H1 (cell line): ENCODE results near the gene RAB3D.

Experiments
- CHD1 ChIP-seq: IDR thresholded peaks from 2 replicates; pipeline ENCODE4 v1.6.1; 2012; ENCODE audit warnings: low read depth, low read length, improper control_type of control experiment
- CHD2 ChIP-seq: IDR thresholded peaks from 2 replicates; pipeline ENCODE4 v1.6.1; 2012; ENCODE audit warnings: low read length, improper control_type of control experiment
- CREB1 ChIP-seq: IDR thresholded peaks from 2 replicates; pipeline ENCODE4 v1.6.1; 2012; ENCODE audit warnings: inconsistent platforms
- CTCF ChIP-seq, 3 experiments: IDR thresholded peaks; 1 replicate in 2 of 3; 2 replicates in 1 of 3; pipeline versions ENCODE4 v1.5.1 to v1.6.1; 2011; ENCODE audit warnings: low read length in 3 of 3, mild to moderate bottlenecking in 3 of 3, inconsistent platforms in 2 of 3, low read depth in 1 of 3, moderate library complexity in 1 of 3; ENCODE audit not compliant: insufficient read depth in 1 of 3; ENCODE audit errors: control extremely low read depth in 1 of 3
- EP300 ChIP-seq, 2 experiments: IDR thresholded peaks; 1 replicate in 1 of 2; 2 replicates in 1 of 2; pipeline ENCODE4 v1.6.1; 2011 to 2012; ENCODE audit warnings: low read depth in 2 of 2, low read length in 2 of 2, mild to moderate bottlenecking in 2 of 2, borderline replicate concordance in 1 of 2, inconsistent platforms in 1 of 2, moderate library complexity in 1 of 2
- GTF2F1 ChIP-seq: IDR thresholded peaks from 2 replicates; pipeline ENCODE4 v1.6.1; 2012; ENCODE audit warnings: low read depth, low read length, improper control_type of control experiment, borderline replicate concordance
- MAX ChIP-seq: IDR thresholded peaks from 2 replicates; pipeline ENCODE4 v1.6.1; 2012; ENCODE audit warnings: inconsistent platforms
- POLR2A ChIP-seq, 2 experiments: IDR thresholded peaks; 1 replicate in 1 of 2; 2 replicates in 1 of 2; pipeline ENCODE4 v1.6.1; 2011; ENCODE audit warnings: low read depth in 2 of 2, low read length in 2 of 2, mild to moderate bottlenecking in 2 of 2; ENCODE audit errors: control extremely low read depth in 1 of 2
- POLR2AphosphoS5 ChIP-seq: IDR thresholded peaks from 2 replicates; pipeline ENCODE4 v1.6.1; 2011; ENCODE audit warnings: low read depth, low read length
- SAP30 ChIP-seq: fragments of 300-600 bp; sonication (generic); IDR thresholded peaks from 2 replicates; pipeline ENCODE4 v1.7.1; 2012; ENCODE audit warnings: low read length, moderate library complexity, mild to moderate bottlenecking, inconsistent platforms; ENCODE audit not compliant: insufficient read depth, insufficient replicate concordance
- SIRT6 ChIP-seq: IDR thresholded peaks from one replicate; pipeline ENCODE4 v1.7.1; 2012; ENCODE audit warnings: low read length, inconsistent platforms
- ZNF274 ChIP-seq: IDR thresholded peaks from 2 replicates; pipeline ENCODE4 v1.7.0; 2012; ENCODE audit warnings: low read length, borderline replicate concordance; ENCODE audit errors: extremely low read depth

- no peak for TF ChIP-seq CREB1
- no peak for TF ChIP-seq MAX
- TF ChIP-seq SAP30 = no peak
- no peak for TF ChIP-seq ZNF274
- TF ChIP-seq CTCF (IDR thresholded peaks at IDR 0.05; ENCODE audit: control extremely low read depth in 1 of 3, insufficient read depth in 1 of 3, low read depth in 1 of 3, low read length in 3 of 3) = no peak
- no peak for TF ChIP-seq CHD1
- TF ChIP-seq POLR2A (IDR thresholded peaks at IDR 0.05; ENCODE audit: control extremely low read depth in 1 of 2, low read depth in 2 of 2, low read length in 2 of 2) = no peak
- TF ChIP-seq SIRT6 = no peak
- no peak for TF ChIP-seq GTF2F1
- no peak for TF ChIP-seq EP300 (IDR thresholded peaks at IDR 0.05; ENCODE audit: borderline replicate concordance in 1 of 2, low read depth in 2 of 2, low read length in 2 of 2)
- no peak for TF ChIP-seq CHD2
- no peak for TF ChIP-seq POLR2AphosphoS5
Measured at GRCh38 chr19:11322269-11323024, 17.0 kb downstream of the RAB3D start.
